ENCODE measurements around the gene MGST3.
A peak's percentile ranks its signal among the peaks of the same experiment; 100 is the strongest.
"Not testable (repeated sequence)": the region's sequence is repeated elsewhere in the genome, so short reads cannot be mapped to it uniquely, and the experiment has no call there.

MGST3 gene

GRCh38 chr1:165696625-165697100 is 65.6 kb downstream of the MGST3 start:
- peak overlapping the region; percentile 95 for H3K27ac ChIP-seq
- no peak for TF ChIP-seq CTCF (conservative IDR thresholded peaks at IDR 0.05)

GRCh38 chr1:165697491-165697880 is 66.5 kb downstream of the MGST3 start:
- peak overlapping the region; percentile 95 for H3K27ac ChIP-seq
- no peak for TF ChIP-seq CTCF (conservative IDR thresholded peaks at IDR 0.05)

GRCh38 chr1:165697881-165698760 is 67.1 kb downstream of the MGST3 start, which contains the start of gene ALDH9A1:
TSS of gene ALDH9A1 (minus strand) at chr1:165698562. CDS start at chr1:165698558, 4 bp downstream.
- peak within 1 kb of the TSS; percentile 95 for H3K27ac ChIP-seq
- TF ChIP-seq CTCF (conservative IDR thresholded peaks at IDR 0.05), result peak; percentile 64

- no peak for TF ChIP-seq CTCF (conservative IDR thresholded peaks at IDR 0.05)
- peak overlapping the region; percentile 95 for H3K27ac ChIP-seq
These were observed 67.7 kb downstream of the MGST3 start for GRCh38 chr1:165698761-165699052.

- TF ChIP-seq CTCF (conservative IDR thresholded peaks at IDR 0.05), result no peak
These were observed 68.5 kb downstream of the MGST3 start for GRCh38 chr1:165699577-165699976.

GRCh38 chr1:165701922-165702321 is 70.9 kb downstream of the MGST3 start:
- H3K27ac ChIP-seq, result not testable (repeated sequence)

More at GRCh38 chr1:165699577-165699976, 68.5 kb downstream of the MGST3 start:
- H3K27ac ChIP-seq, result peak overlapping the region; percentile 95

GRCh38 chr1:165703648-165704047 is 72.6 kb downstream of the MGST3 start:
- TF ChIP-seq CTCF (conservative IDR thresholded peaks at IDR 0.05), result no peak

More at GRCh38 chr1:165703648-165704047, 72.6 kb downstream of the MGST3 start:
- H3K27ac ChIP-seq, result no peak overlapping the region

All from VCaP (cell line).